Loucy (cell line): ENCODE measurements around the gene TLR3.

Source experiments
- H2AFZ ChIP-seq: fragments of 200-600 bp; sonication (generic); 2 replicates; pipeline ENCODE4 v1.6.0; 2016; ENCODE audit warnings: antibody characterized with exemption, mild to moderate bottlenecking, low read length, moderate library complexity
- H3F3A ChIP-seq: fragments of 200-600 bp; 2 replicates; pipeline ENCODE4 v1.6.0; 2016; ENCODE audit warnings: antibody characterized with exemption, low read depth, mild to moderate bottlenecking
- H3K27me3 ChIP-seq: fragments of 200-600 bp; sonication (generic); 2 replicates; pipeline ENCODE4 v1.6.1; 2014; ENCODE audit warnings: low read length, mild to moderate bottlenecking; ENCODE audit not compliant: insufficient read depth, poor library complexity, severe bottlenecking
- H3K36me3 ChIP-seq: fragments of 200-600 bp; sonication (generic); 2 replicates; pipeline ENCODE4 v1.6.1; 2016; ENCODE audit warnings: low read length; ENCODE audit not compliant: insufficient read depth
- H3K4me1 ChIP-seq: fragments of 200-600 bp; sonication (generic); 2 replicates; pipeline ENCODE4 v1.5.1; 2014; ENCODE audit warnings: low read length, mild to moderate bottlenecking; ENCODE audit not compliant: insufficient read depth, poor library complexity, severe bottlenecking
- H3K4me2 ChIP-seq: fragments of 200-600 bp; sonication (generic); 2 replicates; pipeline ENCODE4 v1.6.0; 2014; ENCODE audit warnings: antibody characterized with exemption, low read length, low read depth, mild to moderate bottlenecking; ENCODE audit not compliant: poor library complexity, severe bottlenecking
- H3K4me3 ChIP-seq: fragments of 200-600 bp; sonication (generic); 2 replicates; pipeline ENCODE4 v1.5.1; 2014; ENCODE audit warnings: low read length, mild to moderate bottlenecking, mixed read lengths; ENCODE audit not compliant: poor library complexity, severe bottlenecking
- H3K79me2 ChIP-seq: fragments of 200-600 bp; sonication (generic); 2 replicates; pipeline ENCODE4 v1.6.1; 2014; ENCODE audit warnings: low read length; ENCODE audit not compliant: insufficient read depth
- H3K9ac ChIP-seq: fragments of 200-600 bp; sonication (generic); 2 replicates; pipeline ENCODE4 v1.6.0; 2014; ENCODE audit warnings: mild to moderate bottlenecking, low read depth, low read length, moderate library complexity; ENCODE audit not compliant: poor library complexity, severe bottlenecking
- H3K9me2 ChIP-seq: fragments of 200-600 bp; sonication (generic); replicated peaks from 2 replicates; pipeline ENCODE4 v1.6.1; 2016; ENCODE audit warnings: low read depth, low read length, mixed read lengths
- H3K9me3 ChIP-seq: fragments of 200-600 bp; sonication (generic); 2 replicates; pipeline ENCODE4 v1.6.1; 2014; ENCODE audit warnings: mild to moderate bottlenecking, antibody characterized with exemption, low read length, low read depth; ENCODE audit not compliant: insufficient read depth
- H4K20me1 ChIP-seq: fragments of 200-600 bp; sonication (generic); 2 replicates; pipeline ENCODE4 v1.6.0; 2014; ENCODE audit warnings: antibody characterized with exemption, low read length, mild to moderate bottlenecking; ENCODE audit not compliant: insufficient read depth, poor library complexity, severe bottlenecking
- CTCF ChIP-seq: fragments of 200-600 bp; sonication (generic); conservative IDR thresholded peaks from 2 replicates; pipeline ENCODE4 v1.5.1; 2014; ENCODE audit warnings: mild to moderate bottlenecking, antibody characterized with exemption, low read length
- EZH2phosphoT487 ChIP-seq: fragments of 200-600 bp; IDR thresholded peaks from 2 replicates; pipeline ENCODE4 v1.6.1; 2018; ENCODE audit warnings: antibody characterized with exemption, mild to moderate bottlenecking, moderate library complexity, borderline replicate concordance

The TLR3 gene

GRCh38 chr4:186079694-186080093 is 10.7 kb downstream of the TLR3 start:
- H3K9ac ChIP-seq, result peak overlapping the region; percentile 3
- no peaks in the 10 kb centered on the region for H3K36me3 ChIP-seq
- peak overlapping the region; percentile 36 for H3K4me3 ChIP-seq
- no peaks in the 10 kb centered on the region for H4K20me1 ChIP-seq
- H3K9me2 ChIP-seq, result no peaks in the 10 kb centered on the region
- peak overlapping the region; percentile 54 for H3K4me2 ChIP-seq
- no peaks in the 10 kb centered on the region for H3K27me3 ChIP-seq
- no peaks in the 10 kb centered on the region for H3F3A ChIP-seq
- H2AFZ ChIP-seq, result peak overlapping the region; percentile 74
- no peaks in the 10 kb centered on the region for H3K79me2 ChIP-seq
- TF ChIP-seq EZH2phosphoT487, result no peak
- no peak for TF ChIP-seq CTCF
- peaks cover 8% of the 10 kb centered on the region for H3K4me1 ChIP-seq
- H3K9me3 ChIP-seq, result no peaks in the 10 kb centered on the region

- H3K79me2 ChIP-seq, result no peaks in the 10 kb centered on the region
- H2AFZ ChIP-seq, result no peak overlapping the region
- peaks cover 8% of the 10 kb centered on the region for H3K4me1 ChIP-seq
- H3K27me3 ChIP-seq, result no peaks in the 10 kb centered on the region
- TF ChIP-seq EZH2phosphoT487 (no peak), CTCF (no peak)
- no peaks in the 10 kb centered on the region for H4K20me1 ChIP-seq
- H3F3A ChIP-seq, result no peaks in the 10 kb centered on the region
- H3K9me2 ChIP-seq, result no peaks in the 10 kb centered on the region
- no peak overlapping the region for H3K4me3 ChIP-seq
- H3K4me2 ChIP-seq, result no peak overlapping the region
- no peak overlapping the region for H3K9ac ChIP-seq
- no peaks in the 10 kb centered on the region for H3K9me3 ChIP-seq
- no peaks in the 10 kb centered on the region for H3K36me3 ChIP-seq
Observed at GRCh38 chr4:186081202-186081807, 12.3 kb downstream of the TLR3 start.

GRCh38 chr4:186082221-186082620 is 13.3 kb downstream of the TLR3 start:
- Histone ChIP-seq H3K4me3 (no peak overlapping the region), H3K9me2 (no peaks in the 10 kb centered on the region), H3K27me3 (no peaks in the 10 kb centered on the region), H3K4me2 (no peak overlapping the region), H4K20me1 (no peaks in the 10 kb centered on the region), H3K4me1 (peaks cover 8% of the 10 kb centered on the region), H3F3A (no peaks in the 10 kb centered on the region), H3K36me3 (no peaks in the 10 kb centered on the region), H3K9ac (no peak overlapping the region), H3K79me2 (no peaks in the 10 kb centered on the region), H3K9me3 (no peaks in the 10 kb centered on the region), H2AFZ (no peak overlapping the region)
- no peak for TF ChIP-seq CTCF
- TF ChIP-seq EZH2phosphoT487, result no peak
